ENCODE measurements around the gene CRB1.

GRCh38 chr1:197515421-197515820, 247.4 kb downstream of the CRB1 start:
- TF ChIP-seq, protein P1, sequence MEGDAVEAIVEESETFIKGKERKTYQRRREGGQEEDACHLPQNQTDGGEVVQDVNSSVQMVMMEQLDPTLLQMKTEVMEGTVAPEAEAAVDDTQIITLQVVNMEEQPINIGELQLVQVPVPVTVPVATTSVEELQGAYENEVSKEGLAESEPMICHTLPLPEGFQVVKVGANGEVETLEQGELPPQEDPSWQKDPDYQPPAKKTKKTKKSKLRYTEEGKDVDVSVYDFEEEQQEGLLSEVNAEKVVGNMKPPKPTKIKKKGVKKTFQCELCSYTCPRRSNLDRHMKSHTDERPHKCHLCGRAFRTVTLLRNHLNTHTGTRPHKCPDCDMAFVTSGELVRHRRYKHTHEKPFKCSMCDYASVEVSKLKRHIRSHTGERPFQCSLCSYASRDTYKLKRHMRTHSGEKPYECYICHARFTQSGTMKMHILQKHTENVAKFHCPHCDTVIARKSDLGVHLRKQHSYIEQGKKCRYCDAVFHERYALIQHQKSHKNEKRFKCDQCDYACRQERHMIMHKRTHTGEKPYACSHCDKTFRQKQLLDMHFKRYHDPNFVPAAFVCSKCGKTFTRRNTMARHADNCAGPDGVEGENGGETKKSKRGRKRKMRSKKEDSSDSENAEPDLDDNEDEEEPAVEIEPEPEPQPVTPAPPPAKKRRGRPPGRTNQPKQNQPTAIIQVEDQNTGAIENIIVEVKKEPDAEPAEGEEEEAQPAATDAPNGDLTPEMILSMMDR (conservative IDR thresholded peaks at IDR 0.05 in 1 of 2, IDR thresholded peaks at IDR 0.05 in 1 of 2; ENCODE audit: extremely low read depth in 1 of 2, insufficient read depth in 1 of 2, low read depth in 1 of 2, low read length in 2 of 2) = no peak
- TF ChIP-seq EZH2 (IDR thresholded peaks at IDR 0.05; ENCODE audit: borderline replicate concordance, low read length) = no peak
